OCI-LY7 (cell line): ENCODE measurements around the gene CSKMT. TPM values are rescaled to one million over a fixed set of nuclear protein-coding genes. Genes with fewer than 3 reads are reported as not detected.

Experiments
- BruUV-seq: library from RNA; stranded (reverse); fragments of 400-500 nt; replicated peaks from 2 replicates; lab custom pipeline; 2021; lab: Mats Ljungman, UMichigan
- CTCF ChIA-PET: fragments of 300-600 bp; sonication (Branson Sonifier 250); formaldehyde crosslinking; loops from one replicate; lab custom pipeline; 2022; ENCODE audit warnings: antibody characterized with exemption; ENCODE audit not compliant: unreplicated experiment; lab: Charles Lee
- POLR2A ChIA-PET: fragments of 300-600 bp; sonication (Branson Sonifier 250); formaldehyde crosslinking; loops from one replicate; lab custom pipeline; 2022; ENCODE audit warnings: antibody characterized with exemption; lab: Charles Lee
- DNase-seq: peaks from one replicate; pipeline ENCODE4 v3.0.0-alpha.2; 2015; ENCODE audit warnings: low spot score
- H2AFZ ChIP-seq: fragments of 200-600 bp; sonication (generic), shearing (Covaris generic); 2 replicates; pipeline ENCODE4 v1.6.1; 2014; ENCODE audit warnings: mild to moderate bottlenecking, antibody characterized with exemption, low read length, moderate library complexity
- H3K27ac ChIP-seq: fragments of 200-600 bp; sonication (generic); 2 replicates; pipeline ENCODE4 v1.5.1; 2014; ENCODE audit warnings: mixed run types, low read depth, mild to moderate bottlenecking, moderate library complexity, low read length, inconsistent platforms; ENCODE audit not compliant: poor library complexity, severe bottlenecking
- H3K36me3 ChIP-seq: fragments of 200-600 bp; sonication (generic); 2 replicates; pipeline ENCODE4 v1.6.1; 2014; ENCODE audit warnings: mild to moderate bottlenecking, antibody characterized with exemption, low read length, moderate library complexity, mixed read lengths; ENCODE audit not compliant: insufficient read depth
- H3K4me1 ChIP-seq: fragments of 200-600 bp; sonication (generic); 2 replicates; pipeline ENCODE4 v1.5.1; 2014; ENCODE audit warnings: mild to moderate bottlenecking, low read length; ENCODE audit not compliant: insufficient read depth, poor library complexity, severe bottlenecking
- H3K4me2 ChIP-seq: fragments of 200-600 bp; sonication (generic); 2 replicates; pipeline ENCODE4 v1.6.1; 2014; ENCODE audit warnings: mild to moderate bottlenecking, low read length
- H3K4me3 ChIP-seq: fragments of 200-600 bp; sonication (generic); 2 replicates; pipeline ENCODE4 v1.5.1; 2014; ENCODE audit warnings: mild to moderate bottlenecking, low read depth, low read length; ENCODE audit not compliant: poor library complexity, severe bottlenecking
- H3K79me2 ChIP-seq: fragments of 200-600 bp; sonication (generic); 2 replicates; pipeline ENCODE4 v1.6.1; 2016; ENCODE audit warnings: low read depth, mild to moderate bottlenecking, low read length, moderate library complexity, mixed read lengths; ENCODE audit not compliant: insufficient read depth
- H3K9me2 ChIP-seq: fragments of 200-600 bp; sonication (generic); 2 replicates; pipeline ENCODE4 v1.6.1; 2016; ENCODE audit warnings: mild to moderate bottlenecking, low read length, mixed read lengths; ENCODE audit not compliant: insufficient read depth
- H3K9me3 ChIP-seq: fragments of 200-600 bp; sonication (generic); 2 replicates; pipeline ENCODE4 v1.6.1; 2014; ENCODE audit warnings: mild to moderate bottlenecking, mixed run types, low read length, mixed read lengths
- H4K20me1 ChIP-seq: fragments of 200-600 bp; sonication (generic); 2 replicates; pipeline ENCODE4 v1.6.1; 2014; ENCODE audit warnings: mild to moderate bottlenecking, antibody characterized with exemption, low read length, moderate library complexity, mixed read lengths; ENCODE audit not compliant: insufficient read depth
- EZH2phosphoT487 ChIP-seq: fragments of 200-600 bp; sonication (generic); IDR thresholded peaks from 2 replicates; pipeline ENCODE4 v1.6.1; 2018; ENCODE audit warnings: low read depth, borderline replicate concordance, mild to moderate bottlenecking, mixed run types, antibody characterized with exemption, low read length, moderate library complexity, mixed read lengths
- intact Hi-C: fragments of 100-400 bp; cut with micrococcal nuclease; formaldehyde crosslinking; loops from one replicate; pipeline ENCODE4 v1.10.0; 2022; ENCODE audit not compliant: unreplicated experiment
- total RNA-seq, 2 experiments: library from RNA; depleted of rRNA in 1 of 2; stranded (reverse); fragments of >200 nt in 1 of 2; shearing (Covaris generic) in 1 of 2; gene quantifications; 2 replicates each; pipeline ENCODE4 v1.2.3, GENCODE V29; 2014 to 2022
- TF ChIP-seq, protein P1 (sequence below): fragments of 200-600 bp; sonication (generic); conservative IDR thresholded peaks from 2 replicates; pipeline ENCODE4 v1.5.1; 2014; ENCODE audit warnings: mild to moderate bottlenecking, antibody characterized with exemption, low read length, moderate library complexity, mixed read lengths

Gene CSKMT
- total RNA-seq, 2 experiments from 2014 or later, result 80.1 to 88.4 TPM

DNA sequence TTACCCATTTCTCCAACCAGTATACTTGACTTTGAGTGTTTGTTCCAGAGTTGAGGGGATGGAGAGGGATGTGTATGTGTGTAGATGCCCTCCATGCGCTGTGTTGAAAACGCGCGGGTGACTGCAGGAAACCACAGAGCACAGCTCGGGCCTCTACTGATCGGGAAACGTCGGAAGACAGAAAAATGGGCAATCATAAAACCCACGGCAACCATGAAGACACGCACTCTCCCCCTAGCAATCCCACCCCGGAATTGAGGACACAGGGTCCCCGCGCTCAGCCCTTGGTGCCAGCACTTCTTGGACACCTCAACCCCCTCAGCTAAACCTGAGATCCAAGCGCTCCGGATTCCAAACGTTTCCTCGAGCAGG is 6.1 kb downstream of the CSKMT start:
- ChIA-PET POLR2A (interaction anchor here (0.9 to 2.5 kb wide), 11 partner anchors 8 to 184 kb away, joined by 3 to 13 read pairs (median 5); partner anchors contain the start of genes B3GAT3, BSCL2, GNG3 and MTA2), CTCF (interaction anchor here (0.6 kb wide), 1 partner anchor 246 kb away, joined by 3 read pairs; no protein-coding TSS in a partner anchor)
- no peaks in the 10 kb centered on the region for H3K9me2 ChIP-seq
- H3K4me2 ChIP-seq, result peak overlapping the region; percentile 85
- peak overlapping the region; percentile 73 for H3K27ac ChIP-seq
- peak overlapping the region; percentile 67 for H2AFZ ChIP-seq
- peaks cover 58% of the 10 kb centered on the region for H3K36me3 ChIP-seq
- DNase-seq, result no peak
- peak overlapping the region; percentile 81 for H3K4me3 ChIP-seq
- no TSS peak for BruUV-seq
- peaks cover 59% of the 10 kb centered on the region for H3K4me1 ChIP-seq
- no peaks in the 10 kb centered on the region for H3K9me3 ChIP-seq
- intact Hi-C loops, result loop anchor here (5.0 kb wide), 2 partner anchors 56 to 101 kb away; partner anchors contain the start of genes HNRNPUL2, TAF6L and TTC9C
- peaks cover 57% of the 10 kb centered on the region; the same call in 1 of the 2 replicates for H3K79me2 ChIP-seq
- TF ChIP-seq, protein P1, sequence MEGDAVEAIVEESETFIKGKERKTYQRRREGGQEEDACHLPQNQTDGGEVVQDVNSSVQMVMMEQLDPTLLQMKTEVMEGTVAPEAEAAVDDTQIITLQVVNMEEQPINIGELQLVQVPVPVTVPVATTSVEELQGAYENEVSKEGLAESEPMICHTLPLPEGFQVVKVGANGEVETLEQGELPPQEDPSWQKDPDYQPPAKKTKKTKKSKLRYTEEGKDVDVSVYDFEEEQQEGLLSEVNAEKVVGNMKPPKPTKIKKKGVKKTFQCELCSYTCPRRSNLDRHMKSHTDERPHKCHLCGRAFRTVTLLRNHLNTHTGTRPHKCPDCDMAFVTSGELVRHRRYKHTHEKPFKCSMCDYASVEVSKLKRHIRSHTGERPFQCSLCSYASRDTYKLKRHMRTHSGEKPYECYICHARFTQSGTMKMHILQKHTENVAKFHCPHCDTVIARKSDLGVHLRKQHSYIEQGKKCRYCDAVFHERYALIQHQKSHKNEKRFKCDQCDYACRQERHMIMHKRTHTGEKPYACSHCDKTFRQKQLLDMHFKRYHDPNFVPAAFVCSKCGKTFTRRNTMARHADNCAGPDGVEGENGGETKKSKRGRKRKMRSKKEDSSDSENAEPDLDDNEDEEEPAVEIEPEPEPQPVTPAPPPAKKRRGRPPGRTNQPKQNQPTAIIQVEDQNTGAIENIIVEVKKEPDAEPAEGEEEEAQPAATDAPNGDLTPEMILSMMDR, result no peak
- TF ChIP-seq EZH2phosphoT487, result no peak
- peaks cover 6% of the 10 kb centered on the region; the same call in 1 of the 2 replicates for H4K20me1 ChIP-seq

- DNase-seq, result peak; percentile 86
- TF ChIP-seq, protein P1, result no peak
- no peak for TF ChIP-seq EZH2phosphoT487
- Histone ChIP-seq H3K27ac (peak within 1 kb of the TSS; percentile 73), H3K4me1 (peaks cover 56% of the 10 kb centered on the region), H3K79me2 (peaks cover 51% of the 10 kb centered on the region; the same call in 1 of the 2 replicates), H2AFZ (peak within 1 kb of the TSS; percentile 67), H3K36me3 (peaks cover 57% of the 10 kb centered on the region), H3K4me2 (peak within 1 kb of the TSS; percentile 85), H4K20me1 (peaks cover 6% of the 10 kb centered on the region; the same call in 1 of the 2 replicates), H3K4me3 (peak within 1 kb of the TSS; percentile 81), H3K9me2 (no peaks in the 10 kb centered on the region), H3K9me3 (no peaks in the 10 kb centered on the region)
- BruUV-seq, result TSS peak; percentile 64
- ChIA-PET CTCF (interaction anchor here (0.6 kb wide), 1 partner anchor 247 kb away, joined by 3 read pairs; no protein-coding TSS in a partner anchor), POLR2A (interaction anchor here (0.5 to 2.5 kb wide), 13 partner anchors 9 to 202 kb away, joined by 3 to 13 read pairs (median 5); partner anchors contain the start of genes B3GAT3, BSCL2, GNG3 and HNRNPUL2)
- intact Hi-C loops, result loop anchor here (5.0 kb wide), 2 partner anchors 56 to 101 kb away; partner anchors contain the start of genes HNRNPUL2, TAF6L and TTC9C
Observed at GRCh38 chr11:62671608-62672389, 6.7 kb downstream of the CSKMT start, which contains the start of the genes LBHD1 and UQCC3. LBHD1 (minus strand) TSS chr11:62672267; CDS start chr11:62670031, 2,236 bp downstream. UQCC3 (plus strand) TSS chr11:62671673; CDS start chr11:62671746, 73 bp downstream.
